HG03108 (cell line): ENCODE data around the gene FCN3.
A peak's percentile ranks its signal among the peaks of the same experiment; 100 is the strongest.
"Not testable (repeated sequence)": the region's sequence is repeated elsewhere in the genome, so short reads cannot be mapped to it uniquely, and the experiment has no call there.

ENCODE experiments used
- ATAC-seq: cut with Tn5 transposase; IDR thresholded peaks from one replicate; pipeline ENCODE4 v1.9.1; 2021; ENCODE audit warnings: moderate library complexity; ENCODE audit not compliant: unreplicated experiment

Gene FCN3

DNA sequence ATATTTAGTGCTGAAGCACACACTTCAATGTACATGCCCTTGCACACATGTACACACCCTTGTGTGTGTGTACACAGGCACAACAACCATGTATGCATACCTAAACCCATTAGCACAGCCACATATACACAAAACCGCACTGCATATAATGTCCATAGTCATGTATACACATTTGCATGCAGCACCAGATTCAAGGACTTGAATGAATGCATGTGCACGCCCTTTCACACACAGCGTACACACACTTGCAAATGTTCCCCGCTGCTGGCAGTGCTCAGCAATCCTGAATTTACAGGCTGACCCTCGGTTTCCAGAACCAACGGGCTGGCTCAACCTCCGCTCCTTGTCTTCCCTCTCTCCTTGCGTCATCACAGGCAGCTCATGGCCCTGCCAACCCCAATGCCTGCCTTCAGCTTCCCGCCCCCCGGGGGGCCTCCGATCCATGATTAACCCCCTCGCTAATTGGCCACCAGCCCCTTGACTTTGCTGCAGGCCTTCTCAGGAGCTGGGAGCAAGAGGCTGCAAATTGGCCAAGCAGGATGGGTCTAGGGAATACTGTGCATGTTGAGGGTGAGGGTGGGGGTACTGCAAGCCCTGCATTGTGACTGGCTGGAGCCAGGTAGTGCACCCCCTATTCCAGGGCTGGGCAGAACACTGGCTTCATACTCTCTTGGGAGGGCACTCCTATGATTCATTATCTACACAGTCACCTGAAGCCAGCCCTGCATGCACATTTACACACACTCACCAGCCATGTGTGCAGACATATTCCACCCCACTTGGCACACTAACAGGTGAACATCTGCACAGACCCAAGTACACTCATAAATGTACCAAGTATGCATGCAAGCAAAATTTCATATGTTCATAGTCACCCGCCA is 25.7 kb upstream of the FCN3 start:
- ATAC-seq, result no peak

DNA sequence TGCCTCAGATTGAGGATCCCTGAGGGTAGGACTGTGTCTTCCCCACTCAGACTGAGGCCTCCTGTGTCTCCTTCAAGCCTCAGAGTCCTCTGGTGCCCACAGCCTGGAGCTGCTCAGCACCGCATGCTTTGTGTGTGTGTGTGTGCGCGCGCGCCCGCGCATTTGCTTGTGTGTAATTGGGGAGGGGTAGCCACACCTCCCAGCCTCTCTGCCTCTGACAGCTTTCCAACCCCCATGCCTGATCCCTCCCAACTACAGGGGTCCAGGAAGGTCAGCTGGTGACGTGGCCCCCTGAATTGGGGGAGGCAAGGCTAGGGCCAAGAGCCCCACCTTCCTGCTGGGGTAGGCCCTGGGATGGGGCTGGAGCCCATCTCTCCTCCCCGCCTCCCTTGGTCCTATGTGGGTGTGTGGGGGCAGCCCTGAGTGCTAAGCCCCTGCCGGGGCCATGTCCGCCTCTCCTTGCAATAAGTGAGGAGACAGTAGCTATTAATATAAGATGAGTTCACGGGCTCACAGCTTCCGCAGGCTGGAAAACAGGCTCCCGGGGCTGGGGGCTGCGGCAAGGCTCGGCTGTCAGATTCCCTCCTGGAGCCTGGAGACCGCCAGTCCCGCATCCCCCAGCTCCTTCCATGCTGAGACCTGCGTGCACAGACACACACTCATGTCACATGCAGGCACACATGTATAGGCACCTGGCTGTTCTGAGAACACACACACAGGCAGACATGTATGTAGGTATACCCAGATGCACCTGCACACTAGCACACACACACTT is 24.8 kb upstream of the FCN3 start:
- no peak for ATAC-seq

DNA sequence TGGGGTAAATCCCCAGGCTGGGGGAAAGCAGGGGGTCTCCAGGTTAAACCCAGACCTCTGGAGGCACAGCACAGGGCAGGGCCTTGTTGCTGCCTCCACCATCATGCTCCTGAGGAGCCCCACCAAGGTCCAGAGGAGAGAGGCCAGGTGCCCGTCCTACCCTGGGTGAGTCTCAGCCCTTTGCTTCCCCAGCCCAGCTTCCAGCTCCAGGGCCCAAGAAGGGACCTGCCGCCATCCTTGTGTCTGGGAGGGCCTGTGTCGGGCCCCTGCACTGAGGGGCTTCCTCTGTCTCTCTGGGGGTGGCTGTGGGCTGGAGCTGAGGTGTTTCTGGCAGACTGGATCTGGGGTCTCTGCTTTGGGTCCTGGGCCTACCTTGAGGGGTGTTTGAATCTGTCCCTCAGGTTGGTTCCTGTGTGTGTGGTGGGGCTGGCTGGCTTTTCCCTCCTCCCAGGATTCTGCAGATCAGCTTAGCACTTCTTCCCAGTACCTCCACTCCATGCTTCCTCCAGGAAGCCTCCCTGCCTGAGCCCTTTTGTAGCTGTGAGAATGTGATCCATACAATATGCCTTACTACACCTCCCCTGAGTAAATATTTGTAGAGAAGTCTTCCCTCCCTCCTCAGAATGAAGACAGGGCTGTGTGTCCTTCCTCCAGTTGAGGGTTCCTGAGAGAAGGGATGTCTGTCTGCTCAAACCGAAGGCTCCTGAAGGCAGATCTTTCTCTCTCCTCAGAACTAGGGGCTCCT is 24.0 kb upstream of the FCN3 start:
- no peak for ATAC-seq

DNA sequence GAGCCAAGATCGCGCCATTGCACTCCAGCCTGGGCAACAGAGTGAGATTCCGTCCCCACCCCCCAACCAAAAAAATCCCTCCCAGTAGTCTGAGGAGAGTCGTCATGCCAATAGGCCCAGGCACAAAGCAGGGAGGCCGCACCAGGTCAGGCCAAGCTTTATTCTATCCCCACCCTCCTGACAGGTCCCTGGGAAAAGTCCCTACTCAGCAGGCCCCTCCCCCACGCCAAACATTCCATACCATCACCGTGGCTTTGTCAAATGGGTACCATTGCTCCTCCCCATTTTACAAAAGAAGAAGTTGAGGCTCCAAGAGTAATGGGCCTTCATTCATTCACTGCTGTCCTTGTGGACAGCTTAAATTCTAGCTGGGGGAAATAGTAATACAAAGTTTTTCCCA is 23.1 kb upstream of the FCN3 start:
- no peak for ATAC-seq

DNA sequence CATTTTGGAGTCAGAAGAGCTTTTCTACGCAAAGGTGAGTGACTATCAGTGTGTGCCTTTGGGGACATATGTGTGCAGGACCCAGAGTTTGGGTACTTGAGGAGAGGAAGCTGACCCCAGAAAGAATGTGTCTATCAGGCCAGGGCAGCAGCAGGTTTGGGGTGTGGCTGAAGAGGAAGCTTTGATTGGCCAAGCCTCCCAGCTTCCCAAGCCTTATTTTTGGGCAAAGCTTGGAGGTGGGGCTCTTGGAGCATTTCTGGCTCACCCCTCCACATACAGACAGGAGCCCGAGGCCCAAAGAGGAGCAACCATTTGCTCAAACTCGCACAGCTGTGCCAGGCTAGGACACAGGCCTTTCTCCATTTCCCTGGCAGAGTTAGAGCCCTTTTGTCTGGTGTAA is 22.5 kb upstream of the FCN3 start:
- ATAC-seq, result no peak

DNA sequence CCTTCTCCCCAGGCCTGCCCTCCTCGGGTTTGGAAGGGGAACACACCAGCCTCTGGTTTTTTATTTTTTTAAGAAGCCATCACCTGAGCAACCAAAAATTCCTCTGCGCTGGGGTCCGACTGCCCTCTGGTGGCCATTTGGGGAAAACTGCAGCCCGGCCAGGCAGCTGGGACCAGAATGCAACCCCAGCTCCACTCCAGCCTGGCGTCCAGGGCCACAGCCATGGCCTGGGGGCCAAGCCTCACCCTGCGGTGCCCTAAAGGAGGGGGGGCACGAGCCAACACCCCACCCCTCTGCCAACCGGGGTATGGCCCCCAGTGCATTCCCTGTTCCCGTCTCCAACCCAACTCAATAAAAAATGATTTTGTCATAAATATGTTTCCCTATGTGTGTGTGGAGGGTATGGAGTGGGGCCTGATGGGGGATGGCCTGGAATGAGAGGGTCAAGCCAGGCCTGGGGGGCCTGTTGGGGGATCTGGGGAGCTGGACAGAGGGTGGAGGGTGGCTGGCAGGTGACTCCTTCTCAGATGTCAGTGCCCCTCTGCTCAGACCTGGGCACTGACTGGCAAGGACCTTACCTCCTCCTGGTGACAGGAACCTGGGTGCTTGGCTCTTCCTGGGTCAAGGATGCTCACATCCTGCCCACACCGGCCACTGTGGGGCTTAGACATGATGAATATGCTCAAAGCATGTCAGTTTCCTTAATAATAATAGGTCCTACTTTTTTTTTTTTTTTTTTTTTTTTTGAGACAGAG is 21.0 kb upstream of the FCN3 start:
- ATAC-seq, result no peak

DNA sequence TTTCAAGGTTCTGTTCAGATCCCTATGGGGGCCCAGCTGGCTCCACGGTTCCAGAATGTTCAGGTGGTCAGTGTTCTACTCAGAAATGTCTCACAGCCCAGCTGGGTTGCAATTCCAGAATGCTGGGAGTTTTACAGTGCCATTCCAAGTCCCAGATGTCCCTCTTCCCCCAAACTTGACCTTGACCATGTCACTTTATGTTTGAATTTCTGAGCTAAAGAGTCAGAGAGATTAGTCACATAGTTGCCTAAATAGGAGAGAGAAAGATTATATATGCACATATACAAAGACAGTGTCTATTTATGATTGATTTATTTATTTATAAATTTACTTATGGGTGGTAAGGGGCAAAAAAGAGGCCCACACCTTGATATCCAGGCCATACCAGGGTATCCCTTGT is 20.3 kb upstream of the FCN3 start:
- no peak for ATAC-seq

DNA sequence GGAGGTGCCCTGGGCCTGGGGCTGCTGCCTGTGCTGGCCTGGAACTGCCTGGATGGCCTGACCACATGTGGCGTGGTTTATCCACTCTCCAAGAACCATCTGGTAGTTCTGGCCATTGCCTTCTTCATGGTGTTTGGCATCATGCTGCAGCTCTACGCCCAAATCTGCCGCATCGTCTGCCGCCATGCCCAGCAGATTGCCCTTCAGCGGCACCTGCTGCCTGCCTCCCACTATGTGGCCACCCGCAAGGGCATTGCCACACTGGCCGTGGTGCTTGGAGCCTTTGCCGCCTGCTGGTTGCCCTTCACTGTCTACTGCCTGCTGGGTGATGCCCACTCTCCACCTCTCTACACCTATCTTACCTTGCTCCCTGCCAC is 19.6 kb upstream of the FCN3 start:
- no peak for ATAC-seq

DNA sequence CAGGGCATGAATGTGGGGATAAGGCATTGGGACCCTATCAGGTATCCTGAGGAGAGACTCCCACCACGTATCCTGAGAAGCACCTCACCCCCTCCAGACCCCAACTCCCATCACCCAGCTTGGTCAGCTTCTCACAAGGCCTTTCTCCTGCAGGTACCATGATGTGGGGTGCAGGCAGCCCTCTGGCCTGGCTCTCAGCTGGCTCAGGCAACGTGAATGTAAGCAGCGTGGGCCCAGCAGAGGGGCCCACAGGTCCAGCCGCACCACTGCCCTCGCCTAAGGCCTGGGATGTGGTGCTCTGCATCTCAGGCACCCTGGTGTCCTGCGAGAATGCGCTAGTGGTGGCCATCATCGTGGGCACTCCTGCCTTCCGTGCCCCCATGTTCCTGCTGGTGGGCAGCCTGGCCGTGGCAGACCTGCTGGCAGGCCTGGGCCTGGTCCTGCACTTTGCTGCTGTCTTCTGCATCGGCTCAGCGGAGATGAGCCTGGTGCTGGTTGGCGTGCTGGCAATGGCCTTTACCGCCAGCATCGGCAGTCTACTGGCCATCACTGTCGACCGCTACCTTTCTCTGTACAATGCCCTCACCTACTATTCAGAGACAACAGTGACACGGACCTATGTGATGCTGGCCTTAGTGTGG is 19.1 kb upstream of the FCN3 start:
- ATAC-seq, result no peak

DNA sequence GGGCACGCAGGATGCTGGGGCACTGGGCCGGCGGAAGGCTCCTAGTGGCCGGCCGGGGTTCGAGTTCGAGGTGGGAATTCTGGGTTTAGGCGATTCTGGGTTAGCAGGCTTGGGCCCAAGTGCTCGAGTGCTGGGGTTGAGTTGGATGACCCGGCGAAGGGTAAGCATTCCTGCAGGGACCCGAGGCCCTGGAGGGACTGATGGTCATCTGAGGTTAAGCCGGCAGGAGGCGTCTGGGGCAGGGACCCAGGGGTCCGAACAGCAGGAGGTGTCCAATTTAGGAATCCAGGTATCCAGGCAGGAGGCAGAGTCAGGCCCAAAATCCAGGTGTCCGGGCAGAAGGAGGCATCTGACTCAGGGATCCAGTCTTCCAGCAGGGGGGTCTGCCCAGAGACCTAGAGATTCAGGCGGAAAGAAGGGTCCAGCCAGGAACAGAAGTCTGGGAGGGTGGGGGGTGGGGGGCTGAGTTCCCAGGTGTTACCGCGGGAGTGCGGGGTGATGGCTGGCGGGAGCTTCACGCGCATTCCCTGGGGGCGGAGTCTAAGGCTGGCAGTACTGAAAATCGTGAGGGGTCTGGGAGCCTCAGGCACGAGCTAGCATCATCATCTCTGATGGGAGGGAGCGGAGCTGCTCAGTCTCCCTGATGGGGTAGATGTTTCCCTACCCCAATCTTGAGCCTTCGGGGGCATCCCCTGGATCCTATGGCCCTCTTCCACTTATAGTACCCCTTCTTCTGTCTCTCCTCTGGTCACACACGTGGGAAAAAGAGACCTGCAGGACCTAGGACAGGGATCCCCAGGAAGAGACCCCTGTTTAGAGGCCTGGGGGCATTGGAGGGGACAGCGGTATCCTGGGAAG is 18.4 kb upstream of the FCN3 start:
- no peak for ATAC-seq

DNA sequence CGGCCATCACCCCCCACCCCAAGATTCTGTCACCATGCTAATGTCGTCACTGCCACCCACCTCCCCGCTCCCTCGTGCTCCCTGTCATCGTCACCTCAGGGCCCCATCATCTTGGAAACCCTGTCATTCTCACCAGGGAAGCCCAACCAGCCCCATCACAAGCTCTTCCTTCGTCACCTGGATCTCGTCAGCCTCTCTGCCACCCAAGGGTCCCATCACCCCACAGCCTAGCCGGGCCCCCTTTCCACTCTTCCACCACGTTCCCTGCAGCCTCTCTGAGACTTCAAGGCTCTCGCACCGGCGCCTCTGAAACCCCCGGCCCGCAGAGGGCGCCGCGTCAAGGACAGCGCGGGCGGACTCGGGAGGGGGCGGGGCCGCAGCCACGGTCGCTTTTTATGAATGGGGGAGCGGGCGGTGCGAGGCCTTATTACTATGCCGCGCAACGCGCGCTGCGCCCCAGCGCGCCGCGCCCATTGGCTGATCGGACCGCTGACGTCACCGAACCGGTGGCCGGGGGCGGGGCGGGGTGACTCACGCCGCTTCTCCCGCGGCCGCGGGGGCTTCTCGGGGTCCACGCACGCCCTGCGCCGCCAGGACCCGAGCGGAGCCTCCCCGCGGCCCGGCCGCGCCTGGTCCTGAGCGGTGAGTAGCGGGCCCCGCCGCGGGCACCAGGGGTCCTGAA is 17.6 kb upstream of the FCN3 start, which contains the start of gene GPR3:
Gene GPR3, plus strand, starts transcription at position 527 of the 682 bp plus-strand sequence. CDS start 1,177 bp downstream, outside the sequence.
- ATAC-seq, result peak; percentile 75

DNA sequence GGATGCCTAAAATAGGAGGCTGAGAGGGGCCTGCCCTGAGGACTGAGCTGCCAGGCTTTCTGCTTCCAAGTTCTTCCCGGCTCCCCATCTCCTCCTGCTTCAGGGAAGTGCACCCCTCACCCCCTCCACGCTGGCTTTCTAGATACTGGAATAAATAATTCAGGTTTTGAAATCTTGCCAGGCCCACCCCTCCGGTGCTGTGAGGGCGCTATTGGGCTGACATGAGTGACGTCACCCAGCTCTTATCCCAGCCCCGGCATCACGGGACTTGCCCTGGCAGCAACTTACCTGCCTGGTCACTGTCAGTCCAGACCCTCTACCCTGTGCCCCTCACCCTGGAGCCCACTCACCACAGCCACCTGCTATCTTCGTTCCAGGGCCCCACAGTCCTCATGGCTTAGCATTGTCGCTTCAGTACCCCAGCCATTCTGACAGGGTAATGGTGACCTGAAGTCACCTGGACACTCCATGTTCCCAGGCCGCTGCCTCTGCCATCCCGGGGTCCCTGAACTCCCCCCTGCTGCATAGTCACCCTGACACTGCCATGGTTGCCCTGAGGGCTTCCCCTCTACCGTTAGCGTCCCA is 17.0 kb upstream of the FCN3 start:
- ATAC-seq, result no peak

DNA sequence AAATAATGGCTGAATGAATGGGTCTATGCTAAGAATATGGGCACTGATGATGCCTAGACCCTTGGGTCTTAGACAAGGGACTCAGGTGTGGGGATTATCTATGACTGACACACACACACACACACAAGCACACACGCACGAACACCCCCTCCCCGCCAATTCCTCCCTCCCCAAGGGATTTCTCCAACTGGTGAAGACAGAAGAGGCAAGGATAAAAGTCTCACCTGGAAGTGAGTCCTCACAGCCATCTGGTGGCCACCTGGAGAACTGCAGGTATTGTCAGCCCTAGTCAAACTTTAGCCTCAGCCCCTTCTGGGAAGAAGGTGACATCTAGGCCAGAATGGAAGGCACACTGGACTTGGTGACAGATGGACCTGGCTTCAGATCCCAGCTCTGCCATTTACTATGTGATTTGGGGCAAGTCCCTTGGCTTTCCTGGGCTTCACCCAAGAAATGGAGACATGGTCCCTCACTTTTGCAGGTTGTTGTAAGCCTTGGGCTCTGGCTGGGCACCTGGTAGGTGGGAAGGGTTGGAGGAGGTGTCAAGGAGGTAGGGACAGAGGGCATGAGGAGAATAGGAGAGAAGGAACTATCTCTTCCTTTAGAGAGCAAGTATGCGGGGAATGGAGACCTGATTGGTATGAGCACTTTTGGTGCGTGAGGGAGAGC is 13.8 kb upstream of the FCN3 start:
- no peak for ATAC-seq

DNA sequence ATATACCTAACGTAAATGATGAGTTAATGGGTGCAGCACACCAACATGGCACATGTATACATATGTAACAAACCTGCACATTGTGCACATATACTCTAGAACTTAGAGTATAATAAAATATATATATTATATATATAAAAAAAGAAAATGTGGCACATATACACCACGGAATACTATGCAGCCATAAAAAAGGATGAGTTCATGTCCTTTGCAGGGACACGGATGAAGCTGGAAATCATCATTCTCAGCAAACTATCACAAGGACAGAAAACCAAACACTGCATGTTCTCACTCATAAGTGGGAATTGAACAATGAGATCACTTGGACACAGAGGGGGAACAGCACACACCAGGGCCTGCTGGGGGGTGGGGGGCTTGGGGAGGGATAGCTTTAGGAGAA is 10.2 kb upstream of the FCN3 start:
- not testable (repeated sequence) for ATAC-seq

DNA sequence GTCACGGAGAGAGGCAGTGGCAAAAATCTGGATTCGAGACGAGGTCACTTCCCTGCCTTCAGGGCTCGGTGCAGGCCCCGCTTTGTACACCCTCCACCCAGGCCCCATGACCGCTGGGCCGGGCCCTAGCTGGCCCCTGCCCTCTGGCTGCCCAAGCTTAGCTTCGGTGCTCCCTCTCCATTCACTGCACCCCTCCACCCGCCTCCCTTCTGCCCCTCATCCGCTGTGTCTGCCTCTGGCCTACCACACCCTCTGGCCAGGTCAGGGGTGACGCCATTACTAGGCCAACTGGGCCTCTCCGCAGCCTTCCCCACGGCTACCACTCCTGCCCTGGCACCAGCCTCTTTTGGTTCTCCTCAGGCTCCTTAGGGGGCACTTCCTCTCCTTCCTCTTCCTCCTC is 9.0 kb upstream of the FCN3 start:
- ATAC-seq, result no peak

DNA sequence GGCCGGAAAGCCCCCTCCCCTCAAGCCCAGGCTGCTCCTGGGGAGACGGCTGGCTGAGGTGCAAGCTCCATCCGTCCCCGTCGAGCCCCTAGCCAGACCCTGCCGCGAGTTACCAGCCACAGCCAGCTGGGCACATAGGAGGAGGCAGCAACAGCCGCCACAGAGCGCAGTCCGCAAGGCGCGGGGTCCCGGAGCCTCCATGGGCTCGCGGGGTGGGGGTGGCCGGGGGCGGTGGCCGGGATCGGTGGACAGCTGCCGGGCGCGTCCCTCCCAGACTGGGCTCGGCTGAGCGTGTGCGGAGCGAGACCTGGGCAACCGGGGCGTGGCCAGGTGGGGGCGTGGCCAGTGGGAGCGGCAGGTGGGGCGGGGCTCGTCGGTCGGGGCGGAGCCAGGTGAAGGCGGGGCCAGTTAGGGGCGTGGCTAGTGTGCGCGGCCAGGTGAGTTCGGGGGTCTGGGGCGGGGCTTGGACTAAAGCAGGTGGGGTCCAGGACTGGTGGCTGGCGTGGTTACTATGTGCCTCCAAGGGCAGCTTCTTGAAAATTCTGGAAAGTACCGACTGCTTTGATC is 8.5 kb upstream of the FCN3 start, which contains the start of gene CD164L2:
Gene CD164L2, minus strand, starts transcription at position 295 of the 567 bp plus-strand sequence. Its CDS starts 94 bp downstream, at position 201.
- ATAC-seq, result no peak
